MM.1S (cell line): ENCODE data around the gene KLHL7.

ENCODE experiments used
- CTCF ChIP-seq: fragments of 300-600 bp; sonication (generic); IDR thresholded peaks from 2 replicates; pipeline ENCODE4 v1.5.1; 2016; ENCODE audit warnings: antibody characterized with exemption, low read length, mixed read lengths
- EZH2 ChIP-seq: fragments of 300-600 bp; sonication (generic); optimal IDR thresholded peaks from 2 replicates; pipeline ENCODE3; 2017; ENCODE audit warnings: low read depth, mild to moderate bottlenecking, antibody characterized with exemption, low read length, mixed read lengths

DNA sequence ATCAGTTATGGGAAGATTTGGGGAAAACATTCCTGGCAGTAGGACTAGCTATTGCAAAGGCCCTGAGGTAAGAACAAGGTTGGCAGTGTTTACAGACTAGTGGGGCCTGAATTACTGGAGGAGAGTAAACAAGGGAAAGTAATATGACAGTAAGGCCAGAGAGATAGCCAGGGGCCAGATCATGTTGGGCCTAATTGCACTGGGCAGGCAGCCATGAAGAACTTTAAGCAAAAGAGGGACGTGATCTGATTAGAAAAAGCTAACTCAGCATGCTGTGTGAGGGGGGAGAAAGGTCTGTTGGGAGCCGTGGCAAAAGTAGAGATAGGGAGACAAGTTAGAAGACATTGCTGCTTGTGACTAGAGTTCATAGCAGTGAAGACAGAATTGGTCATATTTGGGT, 85.4 kb downstream of the KLHL7 start:
- TF ChIP-seq CTCF (no peak), EZH2 (no peak)
